GM12801 (cell line): ENCODE results near the gene STUB1.

ENCODE experiments used
- CTCF ChIP-seq: IDR thresholded peaks from one replicate; pipeline ENCODE4 v1.5.1; 2011; ENCODE audit warnings: control low read depth; ENCODE audit not compliant: insufficient read length; ENCODE audit errors: extremely low read depth

Gene STUB1

GRCh38 chr16:716768-717325 is 36.6 kb downstream of the STUB1 start:
- no peak for TF ChIP-seq CTCF

GRCh38 chr16:717450-718245 is 37.4 kb downstream of the STUB1 start:
- no peak for TF ChIP-seq CTCF

GRCh38 chr16:718389-718788 is 38.2 kb downstream of the STUB1 start:
- TF ChIP-seq CTCF: no peak

- no peak for TF ChIP-seq CTCF
Observed at GRCh38 chr16:718922-719321, 38.7 kb downstream of the STUB1 start.

DNA sequence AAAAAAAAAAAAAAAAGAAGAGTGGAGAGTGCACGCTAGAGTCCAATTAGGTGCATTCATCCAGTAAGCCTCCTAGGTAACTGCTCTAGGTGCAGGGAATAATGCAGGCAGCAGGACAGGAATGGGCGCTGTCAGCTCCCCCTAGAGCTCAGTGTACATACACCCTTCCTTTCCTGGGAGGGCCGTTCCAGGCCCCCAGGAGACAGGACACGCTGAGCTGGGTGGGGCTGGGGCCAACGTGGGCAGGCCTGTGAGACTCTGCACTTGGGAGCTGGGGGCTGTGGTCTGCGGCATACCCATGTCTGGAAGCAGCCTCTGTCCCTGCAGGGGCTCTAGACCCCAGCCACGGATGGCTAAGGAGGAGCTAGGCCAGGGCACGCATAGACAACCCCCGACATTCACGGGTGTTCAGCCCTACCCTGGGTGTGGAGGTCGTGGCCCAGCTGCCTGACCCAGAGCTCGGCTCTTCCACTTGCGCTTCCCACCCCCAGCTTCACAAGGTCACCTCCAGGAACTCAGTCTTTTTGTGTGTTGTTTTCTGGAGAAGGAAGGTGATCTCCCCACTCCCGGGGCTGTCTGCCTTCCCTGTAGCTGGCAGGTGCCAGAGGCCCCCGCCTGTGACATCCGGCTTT is 39.7 kb downstream of the STUB1 start:
- TF ChIP-seq CTCF: no peak

DNA sequence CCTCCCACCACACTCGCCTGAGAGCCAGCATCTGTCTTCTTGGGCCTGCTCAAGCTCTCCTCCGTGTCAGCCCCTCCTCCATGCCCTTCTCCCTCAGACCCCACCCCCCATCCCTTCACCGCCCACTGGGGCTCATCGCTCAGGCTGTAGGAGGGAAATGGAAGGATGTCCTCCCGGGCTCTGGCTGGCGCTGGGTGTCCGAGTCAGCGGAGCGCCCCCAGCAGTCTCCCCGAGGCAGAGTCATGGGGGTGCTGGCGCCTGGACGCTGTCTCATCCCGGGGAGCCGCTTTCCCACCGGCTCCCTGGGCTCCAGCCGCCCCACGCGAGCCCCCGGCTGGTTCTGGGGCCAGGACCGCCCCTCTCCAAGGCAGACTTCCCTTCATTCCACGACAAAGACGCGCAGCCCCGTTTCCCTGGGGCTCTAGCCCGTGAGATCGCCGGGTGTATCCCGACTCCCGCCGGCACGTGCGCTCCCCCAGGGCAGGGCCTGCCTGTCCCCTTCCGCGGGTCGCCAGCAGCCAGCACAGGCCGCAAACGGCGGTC is 40.3 kb downstream of the STUB1 start:
- no peak for TF ChIP-seq CTCF

GRCh38 chr16:720990-721764 is 41.0 kb downstream of the STUB1 start, which contains the start of gene ANTKMT:
ANTKMT (plus strand) TSS chr16:721146; CDS start chr16:721275, 129 bp downstream.
- no peak for TF ChIP-seq CTCF
